ENCODE measurements around the gene IFITM10.

Gene IFITM10

GRCh38 chr11:1750840-1751530 is 590 bp upstream of the IFITM10 start:
- no peak for DNase-seq

- DNase-seq = no peak
These were observed 722 bp downstream of the IFITM10 start for GRCh38 chr11:1749395-1750351.

GRCh38 chr11:1748636-1749394 is 1.6 kb downstream of the IFITM10 start:
- DNase-seq = no peak

GRCh38 chr11:1747753-1748635 is 2.4 kb downstream of the IFITM10 start:
- no peak for DNase-seq

- no peak for DNase-seq
These were observed 3.2 kb downstream of the IFITM10 start for GRCh38 chr11:1746956-1747752.

GRCh38 chr11:1746511-1746931 is 3.9 kb downstream of the IFITM10 start:
- no peak for DNase-seq

- DNase-seq = no peak
These were observed 4.6 kb downstream of the IFITM10 start for GRCh38 chr11:1745701-1746320.

GRCh38 chr11:1744891-1745700 is 5.3 kb downstream of the IFITM10 start:
- DNase-seq = no peak

- DNase-seq = no peak
These were observed 6.1 kb downstream of the IFITM10 start for GRCh38 chr11:1744137-1744886.

- no peak for DNase-seq
These were observed 6.7 kb downstream of the IFITM10 start for GRCh38 chr11:1743585-1744136.

- DNase-seq = no peak
These were observed 7.4 kb downstream of the IFITM10 start for GRCh38 chr11:1742869-1743584.

GRCh38 chr11:1742371-1742770 is 8.0 kb downstream of the IFITM10 start:
- no peak for DNase-seq

- DNase-seq = no peak
These were observed 8.7 kb downstream of the IFITM10 start for GRCh38 chr11:1741741-1742140.

GRCh38 chr11:1740786-1741530 is 9.4 kb downstream of the IFITM10 start:
- DNase-seq = no peak

GRCh38 chr11:1739576-1739975 is 10.8 kb downstream of the IFITM10 start:
- no peak for DNase-seq

- DNase-seq = no peak
These were observed 12.0 kb downstream of the IFITM10 start for GRCh38 chr11:1738380-1738779.

- no peak for DNase-seq
These were observed 13.2 kb downstream of the IFITM10 start for GRCh38 chr11:1737080-1737757.
